HG02759 (cell line): ENCODE data around the gene KRT4.

ENCODE experiments used
- ATAC-seq: cut with Tn5 transposase; IDR thresholded peaks from one replicate; pipeline ENCODE4 v1.9.1; 2021; ENCODE audit warnings: mild to moderate bottlenecking, moderate library complexity; ENCODE audit not compliant: unreplicated experiment

Gene KRT4

GRCh38 chr12:52837413-52837741 is 23.5 kb upstream of the KRT4 start:
- ATAC-seq = no peak

DNA sequence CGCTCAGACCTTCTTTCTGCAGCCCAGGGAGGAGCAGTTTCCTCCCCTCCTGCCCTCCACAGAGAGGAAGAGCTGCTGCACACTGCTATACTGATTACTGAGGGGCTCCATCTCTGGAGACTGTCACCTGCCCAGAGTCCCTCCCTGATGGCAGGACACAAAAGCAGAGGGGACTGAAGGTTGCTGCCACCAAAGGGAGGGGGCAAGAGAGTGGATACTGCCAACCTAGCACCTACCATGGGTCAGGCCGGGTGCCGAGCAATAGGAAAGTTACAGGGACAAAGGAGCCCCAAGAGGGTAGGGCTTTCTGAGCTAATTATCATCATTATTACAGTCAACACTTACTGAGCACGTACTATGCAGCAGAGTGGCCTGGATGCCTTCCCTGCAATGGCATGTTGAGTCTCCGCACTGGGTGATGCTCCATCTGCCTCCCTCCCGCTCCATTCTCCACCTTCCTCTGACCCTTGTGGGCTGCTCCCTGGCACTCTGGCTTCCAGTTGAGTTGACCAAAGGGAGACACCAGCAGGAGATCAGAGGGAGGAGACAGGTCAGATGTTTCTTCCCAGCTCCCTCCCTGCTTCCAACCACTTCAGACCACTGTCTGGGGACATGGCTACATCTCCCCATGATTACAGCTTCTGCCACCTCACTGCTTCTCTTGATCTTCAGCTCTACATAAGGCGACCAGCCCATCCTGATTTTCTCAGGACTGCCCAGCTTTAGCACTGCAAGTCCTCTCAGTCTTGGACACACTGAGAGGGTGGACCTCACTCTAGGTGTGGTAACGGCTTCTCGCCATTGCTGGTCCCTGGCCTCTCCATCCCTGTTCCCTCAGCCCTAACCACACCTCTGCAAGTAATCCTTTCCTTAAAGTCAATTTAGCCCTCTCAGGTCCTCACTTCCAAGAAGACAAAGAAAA is 22.8 kb upstream of the KRT4 start:
- ATAC-seq = no peak

DNA sequence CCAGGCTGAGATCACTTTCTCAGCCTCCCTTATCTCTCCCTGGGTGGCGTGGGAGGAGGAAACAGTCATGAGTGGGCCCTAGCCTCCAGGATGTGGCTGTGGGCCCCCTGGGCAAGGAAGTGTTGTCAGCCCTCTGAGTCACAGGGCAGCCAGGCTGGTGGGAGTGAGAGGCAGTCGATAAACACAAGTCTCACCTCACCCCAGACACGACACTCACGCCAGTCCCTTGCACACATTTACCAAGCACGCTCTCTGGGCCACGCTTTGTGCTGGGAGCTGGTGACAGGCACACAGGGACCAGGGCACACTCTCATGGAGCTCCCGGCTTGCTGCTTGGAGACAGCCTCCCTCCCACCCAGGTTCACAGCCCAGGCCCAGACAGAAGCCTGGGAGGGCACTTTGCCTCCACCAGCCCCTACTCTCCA is 22.1 kb upstream of the KRT4 start:
- ATAC-seq = no peak

DNA sequence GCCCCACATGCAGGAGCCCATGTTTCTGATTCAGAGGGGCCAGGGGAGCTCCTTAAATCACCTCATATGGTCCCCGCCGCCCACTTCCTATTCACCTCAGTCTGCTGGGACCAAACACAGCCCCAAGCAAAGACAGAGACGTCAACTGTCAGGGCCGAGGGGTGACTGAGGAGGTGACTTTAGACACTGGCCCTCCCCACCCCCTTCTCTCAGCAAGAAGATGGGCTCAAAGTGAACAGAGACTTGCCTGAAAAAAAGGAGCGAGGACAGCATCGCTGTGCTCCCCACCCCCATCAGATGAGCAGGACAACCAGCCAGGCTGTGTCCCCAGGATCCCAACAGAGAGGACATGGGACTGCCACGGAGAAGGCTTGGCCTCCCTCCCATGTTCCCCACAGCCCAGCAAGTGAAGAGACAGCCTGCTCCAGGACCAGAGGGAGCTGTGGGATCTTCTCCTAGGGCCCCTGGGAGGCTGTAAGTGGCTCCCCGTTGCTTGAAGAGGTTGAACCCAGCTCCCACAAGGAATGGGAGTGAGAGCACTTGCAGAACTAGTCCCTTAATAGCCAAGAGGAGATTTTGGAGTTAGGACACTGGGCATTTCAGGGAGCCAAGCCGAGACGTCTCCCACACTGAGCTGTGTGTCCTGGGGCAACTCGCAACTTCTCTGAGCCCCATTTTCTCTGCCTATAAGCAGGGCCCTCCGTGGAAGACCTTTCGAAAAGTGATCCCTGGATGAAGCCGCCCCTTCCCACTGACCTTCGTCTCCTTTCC is 21.5 kb upstream of the KRT4 start:
- ATAC-seq = no peak

- ATAC-seq = no peak
Measured at GRCh38 chr12:52834727-52835001, 20.7 kb upstream of the KRT4 start.

DNA sequence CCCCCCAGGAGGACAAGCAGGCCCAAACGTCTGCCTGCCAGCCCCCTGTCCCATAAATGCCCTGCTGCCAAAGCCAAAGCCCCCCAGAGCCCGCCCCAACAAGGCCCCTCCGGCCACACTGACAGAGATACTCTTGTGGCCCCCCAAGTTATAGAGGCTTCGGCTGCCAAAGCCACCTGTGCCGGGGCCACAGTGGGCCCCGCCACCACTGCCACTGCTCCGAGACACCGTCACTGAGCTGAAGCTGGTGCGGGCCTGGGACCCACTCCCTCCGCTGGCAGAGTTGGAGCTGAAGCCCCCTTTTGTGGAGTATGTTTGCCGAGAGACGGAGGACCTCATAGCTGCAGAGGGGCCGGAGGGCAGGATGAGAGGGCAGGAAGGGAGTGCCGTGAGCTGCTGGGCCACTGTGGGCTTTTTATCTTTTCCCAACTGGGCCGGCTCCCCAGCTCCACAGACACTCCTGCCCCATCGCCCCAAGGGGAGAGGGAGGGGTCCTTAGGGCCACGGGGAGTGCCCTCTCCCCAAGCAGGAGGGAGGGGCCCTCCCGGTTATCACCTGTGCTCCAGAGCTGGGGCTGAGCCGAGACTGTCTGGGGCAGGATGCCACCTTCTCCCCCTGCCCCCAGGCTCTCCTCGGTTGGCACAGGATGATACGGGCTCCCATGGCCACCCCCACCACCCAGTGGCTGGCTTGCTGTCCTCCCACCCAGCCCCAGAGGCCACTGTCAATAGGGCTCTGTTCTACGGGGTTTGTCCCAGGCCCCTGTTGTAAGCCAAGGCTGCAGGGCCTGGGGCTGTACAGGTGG is 20.2 kb upstream of the KRT4 start, which contains the start of gene KRT79:
Gene KRT79, minus strand, starts transcription at position 390 of the 805 bp plus-strand sequence. Its CDS starts 51 bp downstream, at position 339.
- ATAC-seq = no peak

GRCh38 chr12:52832985-52833905 is 19.3 kb upstream of the KRT4 start:
- ATAC-seq = no peak

DNA sequence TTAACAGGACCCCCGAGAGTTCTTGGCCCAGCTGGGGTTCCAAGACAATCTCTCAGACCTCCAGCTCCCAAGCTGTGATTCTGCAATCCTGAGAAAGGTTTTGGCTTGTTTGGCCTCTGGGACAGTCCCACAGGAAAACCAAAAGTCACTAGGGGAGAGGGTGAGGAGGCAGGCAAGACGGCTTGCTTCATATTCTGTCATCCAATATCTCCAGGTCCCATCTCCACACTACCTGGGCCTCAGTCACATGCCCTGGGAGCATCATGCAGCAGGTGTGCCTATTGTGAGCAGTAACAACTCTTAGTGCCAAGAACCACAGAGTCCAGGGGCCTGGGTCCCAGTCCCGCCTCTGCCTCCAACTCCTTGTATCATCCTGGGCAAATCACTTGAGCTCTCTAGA is 18.5 kb upstream of the KRT4 start:
- no peak for ATAC-seq

DNA sequence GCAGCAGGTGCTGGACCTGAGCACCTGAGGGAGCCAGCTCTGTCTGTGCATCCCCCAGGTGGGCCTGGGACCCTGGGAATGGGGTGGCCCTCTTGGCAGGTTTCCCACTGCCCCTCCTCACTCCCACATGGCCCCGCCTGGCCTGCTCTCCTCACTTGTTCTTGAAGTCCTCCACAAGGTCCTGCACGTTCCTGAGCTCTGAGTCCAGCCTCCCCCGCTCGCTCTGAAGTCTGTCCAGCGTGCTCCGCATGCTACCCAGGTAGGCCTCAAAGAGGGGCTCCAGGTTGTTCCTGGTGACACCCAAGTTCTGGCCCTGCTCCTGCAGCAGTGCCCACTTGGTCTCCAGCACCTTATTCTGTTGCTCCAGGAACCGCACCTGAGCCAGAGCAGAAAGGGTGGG is 17.3 kb upstream of the KRT4 start:
- ATAC-seq = no peak

- ATAC-seq = no peak
Measured at GRCh38 chr12:52829986-52830770, 16.3 kb upstream of the KRT4 start.

- ATAC-seq = no peak
Measured at GRCh38 chr12:52828591-52829021, 14.7 kb upstream of the KRT4 start.

- ATAC-seq = no peak
Measured at GRCh38 chr12:52828156-52828555, 14.2 kb upstream of the KRT4 start.

DNA sequence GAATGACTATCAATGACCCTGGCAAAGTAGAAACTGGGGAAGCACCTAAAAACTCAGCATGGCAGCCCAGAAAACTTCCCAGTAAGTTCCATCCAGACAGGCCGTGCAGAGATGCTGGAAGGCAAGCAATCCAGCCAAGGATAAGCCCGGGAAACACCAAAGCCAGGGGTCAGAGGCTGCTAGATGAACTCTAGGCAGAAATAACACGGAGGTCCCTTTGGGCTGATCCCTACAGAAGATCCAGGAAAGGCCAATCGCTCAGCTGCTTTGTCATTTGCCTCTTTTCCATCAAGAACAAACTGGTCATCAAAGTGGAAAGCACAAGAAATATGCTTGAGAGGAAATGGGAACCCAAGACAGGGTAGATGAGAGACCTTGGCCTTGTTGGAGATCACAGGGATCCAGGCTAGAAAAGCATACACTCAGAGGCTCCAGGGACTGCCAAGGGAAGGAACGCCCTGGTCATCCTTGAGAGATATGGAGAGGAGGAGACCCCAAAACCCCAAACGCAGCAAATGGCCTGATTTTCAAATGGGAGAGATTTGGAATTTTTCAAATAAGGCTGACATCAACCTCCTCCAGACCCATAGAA is 13.7 kb upstream of the KRT4 start:
- ATAC-seq = no peak

GRCh38 chr12:52826611-52827498 is 12.9 kb upstream of the KRT4 start:
- ATAC-seq = no peak

- no peak for ATAC-seq
Measured at GRCh38 chr12:52825961-52826360, 12.0 kb upstream of the KRT4 start.

- ATAC-seq = no peak
Measured at GRCh38 chr12:52824741-52825410, 11.0 kb upstream of the KRT4 start.

- no peak for ATAC-seq
Measured at GRCh38 chr12:52823761-52824450, 10.0 kb upstream of the KRT4 start.
